Neural progenitor cell (in vitro differentiated cells): ENCODE data around the gene C7orf33. TPM values are rescaled to one million over a fixed set of nuclear protein-coding genes. Genes with fewer than 3 reads are reported as not detected.
A peak's percentile ranks its signal among the peaks of the same experiment; 100 is the strongest.

Source experiments
- DNase-seq: peaks from one replicate; pipeline ENCODE4 v3.0.0-alpha.2; 2016; ENCODE audit warnings: low spot score
- H2AFZ ChIP-seq: fragments of 200-600 bp; sonication (generic); replicated peaks from 2 replicates; pipeline ENCODE4 v1.6.1; 2016; ENCODE audit warnings: antibody characterized with exemption
- H3F3A ChIP-seq: fragments of 200-600 bp; sonication (generic); 2 replicates; pipeline ENCODE4 v1.6.1; 2016; ENCODE audit warnings: antibody characterized with exemption, low read depth
- H3K27ac ChIP-seq: fragments of 200-600 bp; sonication (generic); 2 replicates; pipeline ENCODE4 v1.5.1; 2016; ENCODE audit warnings: mild to moderate bottlenecking
- H3K27me3 ChIP-seq: fragments of 200-600 bp; sonication (generic); 2 replicates; pipeline ENCODE4 v1.6.1; 2016; ENCODE audit warnings: mild to moderate bottlenecking, moderate library complexity
- H3K36me3 ChIP-seq: fragments of 200-600 bp; sonication (generic); 2 replicates; pipeline ENCODE4 v1.5.1; 2016
- H3K4me1 ChIP-seq: fragments of 200-600 bp; sonication (generic); 2 replicates; pipeline ENCODE4 v1.6.1; 2016; ENCODE audit warnings: mixed run types
- H3K4me2 ChIP-seq: fragments of 200-600 bp; sonication (generic); 2 replicates; pipeline ENCODE4 v1.6.1; 2016
- H3K4me3 ChIP-seq: fragments of 200-600 bp; sonication (generic); 2 replicates; pipeline ENCODE4 v1.5.1; 2016
- H3K79me2 ChIP-seq: fragments of 200-600 bp; sonication (generic); 2 replicates; pipeline ENCODE4 v1.6.1; 2016; ENCODE audit warnings: low read depth
- H3K9ac ChIP-seq: fragments of 200-600 bp; sonication (generic); 2 replicates; pipeline ENCODE4 v1.6.1; 2016
- H3K9me3 ChIP-seq: fragments of 200-600 bp; sonication (generic); 2 replicates; pipeline ENCODE4 v1.5.1; 2016; ENCODE audit warnings: low read depth
- H4K20me1 ChIP-seq: fragments of 200-600 bp; sonication (generic); 2 replicates; pipeline ENCODE4 v1.6.1; 2016; ENCODE audit warnings: low read depth
- H3K27ac Mint-ChIP-seq: 3 replicates; pipeline ENCODE4 v1.8.0; 2021; ENCODE audit warnings: mixed read lengths
- H3K27me3 Mint-ChIP-seq: 2 replicates; pipeline ENCODE4 v1.8.0; 2022; ENCODE audit warnings: low read depth, mild to moderate bottlenecking, inconsistent platforms, moderate library complexity, mixed read lengths; ENCODE audit not compliant: insufficient read depth
- H3K36me3 Mint-ChIP-seq: 3 replicates; pipeline ENCODE4 v1.8.0; 2021; ENCODE audit warnings: mixed read lengths
- H3K4me1 Mint-ChIP-seq: 3 replicates; pipeline ENCODE4 v1.8.0; 2021; ENCODE audit warnings: mixed read lengths
- H3K4me3 Mint-ChIP-seq: 3 replicates; pipeline ENCODE4 v1.8.0; 2021; ENCODE audit warnings: mild to moderate bottlenecking, moderate library complexity, mixed read lengths
- H3K9me3 Mint-ChIP-seq: 3 replicates; pipeline ENCODE4 v1.8.0; 2020; ENCODE audit warnings: mixed read lengths
- CTCF ChIP-seq: fragments of 200-600 bp; sonication (generic); IDR thresholded peaks from 2 replicates; pipeline ENCODE4 v1.5.1; 2017; ENCODE audit warnings: antibody characterized with exemption, mild to moderate bottlenecking
- EZH2 ChIP-seq: fragments of 200-600 bp; sonication (generic); IDR thresholded peaks from 2 replicates; pipeline ENCODE4 v1.6.1; 2017; ENCODE audit warnings: antibody characterized with exemption, mild to moderate bottlenecking, moderate library complexity
- EZH2phosphoT487 ChIP-seq: fragments of 200-600 bp; sonication (generic); IDR thresholded peaks from 2 replicates; pipeline ENCODE4 v1.6.1; 2017; ENCODE audit warnings: antibody characterized with exemption
- total RNA-seq: library from RNA; depleted of rRNA; stranded (reverse); fragments of >200 nt; gene quantifications from 2 replicates; pipeline ENCODE4 v1.2.3, GENCODE V29; 2015; ENCODE audit warnings: low replicate concordance

Gene C7orf33
- total RNA-seq, 1 donor from 2014 or later, result not detected

- TF ChIP-seq CTCF (no peak), EZH2phosphoT487 (no peak), EZH2 (no peak)
- Mint-ChIP-seq H3K4me3 (no peak overlapping the region), H3K4me1 (peaks cover 17% of the 10 kb centered on the region), H3K27me3 (peaks cover 6% of the 10 kb centered on the region), H3K27ac (no peak overlapping the region), H3K36me3 (no peaks in the 10 kb centered on the region), H3K9me3 (peaks cover 9% of the 10 kb centered on the region)
- no peak overlapping the region for H2AFZ ChIP-seq
- H3F3A ChIP-seq, result peaks cover 16% of the 10 kb centered on the region
- H3K9ac ChIP-seq, result no peak overlapping the region
- H3K36me3 ChIP-seq, result no peaks in the 10 kb centered on the region
- H3K4me2 ChIP-seq, result no peak overlapping the region
- no peak overlapping the region for H3K4me3 ChIP-seq
- no peaks in the 10 kb centered on the region for H3K9me3 ChIP-seq
- no peaks in the 10 kb centered on the region for H3K27me3 ChIP-seq
- H3K27ac ChIP-seq, result no peak overlapping the region
- H3K4me1 ChIP-seq, result peaks cover 12% of the 10 kb centered on the region
- H4K20me1 ChIP-seq, result no peaks in the 10 kb centered on the region
- H3K79me2 ChIP-seq, result no peaks in the 10 kb centered on the region
- DNase-seq, result no peak
These were observed 14.8 kb downstream of the C7orf33 start for GRCh38 chr7:148605350-148605749.

GRCh38 chr7:148607151-148607661 lies 16.6 kb downstream of the C7orf33 start:
- no peak overlapping the region for H3K9ac ChIP-seq
- H2AFZ ChIP-seq, result no peak overlapping the region
- H3K4me1 ChIP-seq, result peaks cover 12% of the 10 kb centered on the region
- no peaks in the 10 kb centered on the region for H3K79me2 ChIP-seq
- H3K27ac ChIP-seq, result peak overlapping the region; percentile 36
- no peaks in the 10 kb centered on the region for H4K20me1 ChIP-seq
- H3K27ac Mint-ChIP-seq, result no peak overlapping the region
- H3K4me1 Mint-ChIP-seq, result peaks cover 17% of the 10 kb centered on the region
- peaks cover 9% of the 10 kb centered on the region for H3K9me3 Mint-ChIP-seq
- no peaks in the 10 kb centered on the region for H3K27me3 ChIP-seq
- no peaks in the 10 kb centered on the region for H3K36me3 ChIP-seq
- no peak overlapping the region for H3K4me3 Mint-ChIP-seq
- H3K4me3 ChIP-seq, result no peak overlapping the region
- H3K27me3 Mint-ChIP-seq, result peaks cover 6% of the 10 kb centered on the region
- H3K36me3 Mint-ChIP-seq, result no peaks in the 10 kb centered on the region
- H3K4me2 ChIP-seq, result peak overlapping the region; percentile 43
- DNase-seq, result peak; percentile 51
- TF ChIP-seq CTCF (no peak), EZH2 (no peak), EZH2phosphoT487 (no peak)
- H3F3A ChIP-seq, result peaks cover 16% of the 10 kb centered on the region
- H3K9me3 ChIP-seq, result no peaks in the 10 kb centered on the region

GRCh38 chr7:148609045-148609725 lies 18.6 kb downstream of the C7orf33 start:
- Mint-ChIP-seq H3K4me1 (peaks cover 17% of the 10 kb centered on the region), H3K36me3 (no peaks in the 10 kb centered on the region), H3K27me3 (peaks cover 3% of the 10 kb centered on the region), H3K27ac (no peak overlapping the region), H3K4me3 (no peak overlapping the region), H3K9me3 (peaks cover 4% of the 10 kb centered on the region)
- Histone ChIP-seq H3K27ac (no peak overlapping the region), H3K4me1 (peaks cover 12% of the 10 kb centered on the region), H4K20me1 (no peaks in the 10 kb centered on the region), H3K9ac (no peak overlapping the region), H3K36me3 (no peaks in the 10 kb centered on the region), H3F3A (peaks cover 16% of the 10 kb centered on the region), H3K4me3 (no peak overlapping the region), H3K9me3 (no peaks in the 10 kb centered on the region), H3K4me2 (no peak overlapping the region), H3K79me2 (no peaks in the 10 kb centered on the region), H3K27me3 (no peaks in the 10 kb centered on the region), H2AFZ (no peak overlapping the region)
- no peak for TF ChIP-seq EZH2
- DNase-seq, result no peak

- Histone ChIP-seq H3K9me3 (no peaks in the 10 kb centered on the region), H3K4me1 (peaks cover 12% of the 10 kb centered on the region), H3F3A (peaks cover 11% of the 10 kb centered on the region), H3K27me3 (no peaks in the 10 kb centered on the region), H3K4me3 (no peak overlapping the region), H3K36me3 (no peaks in the 10 kb centered on the region), H2AFZ (no peak overlapping the region), H4K20me1 (no peaks in the 10 kb centered on the region), H3K79me2 (no peaks in the 10 kb centered on the region), H3K9ac (no peak overlapping the region), H3K4me2 (no peak overlapping the region), H3K27ac (no peak overlapping the region)
- DNase-seq, result no peak
- Mint-ChIP-seq H3K9me3 (peaks cover 4% of the 10 kb centered on the region), H3K27me3 (no peaks in the 10 kb centered on the region), H3K4me1 (peaks cover 17% of the 10 kb centered on the region), H3K4me3 (no peak overlapping the region), H3K27ac (no peak overlapping the region), H3K36me3 (no peaks in the 10 kb centered on the region)
- no peak for TF ChIP-seq EZH2phosphoT487
- peak; percentile 21 for TF ChIP-seq CTCF
These were observed 21.1 kb downstream of the C7orf33 start for GRCh38 chr7:148611692-148612091.
